PFSK-1 (cell line): Measurements from ENCODE around the gene ZNF385C.

Experiments
- FOXP2 ChIP-seq: optimal IDR thresholded peaks from 2 replicates; pipeline ENCODE3; 2011; ENCODE audit warnings: borderline replicate concordance, control low read depth, inconsistent platforms; ENCODE audit not compliant: insufficient read depth; ENCODE audit errors: extremely low read length, extremely low read depth
- POLR2AphosphoS5 ChIP-seq: IDR thresholded peaks from 2 replicates; pipeline ENCODE4 v1.6.1; 2012; ENCODE audit warnings: low read depth, mild to moderate bottlenecking, control low read depth, low read length, moderate library complexity
- REST ChIP-seq, 2 experiments: IDR thresholded peaks; 2 replicates each; pipeline versions ENCODE4 v1.6.1 to v1.8.0; 2011 to 2012; ENCODE audit warnings: low read depth in 2 of 2, low read length in 2 of 2, control low read depth in 1 of 2, inconsistent platforms in 1 of 2, mild to moderate bottlenecking in 1 of 2, moderate library complexity in 1 of 2; ENCODE audit not compliant: insufficient read depth in 1 of 2
- SIN3A ChIP-seq: IDR thresholded peaks from 2 replicates; pipeline ENCODE4 v1.6.1; 2012; ENCODE audit warnings: mild to moderate bottlenecking, low read length, moderate library complexity, borderline replicate concordance; ENCODE audit not compliant: insufficient read depth
- TAF1 ChIP-seq: IDR thresholded peaks from 2 replicates; pipeline ENCODE4 v1.6.1; 2012; ENCODE audit warnings: low read length, control low read depth, borderline replicate concordance; ENCODE audit not compliant: insufficient read depth

ZNF385C gene

GRCh38 chr17:42051645-42052044 lies 46.6 kb downstream of the ZNF385C start:
- TF ChIP-seq POLR2AphosphoS5, result no peak
- no peak for TF ChIP-seq SIN3A
- no peak for TF ChIP-seq TAF1
- TF ChIP-seq FOXP2, result no peak
- no peak for TF ChIP-seq REST (IDR thresholded peaks at IDR 0.05; ENCODE audit: insufficient read depth in 1 of 2, low read depth in 2 of 2, low read length in 2 of 2)

GRCh38 chr17:42051013-42051400 lies 47.3 kb downstream of the ZNF385C start:
- TF ChIP-seq POLR2AphosphoS5 (no peak), REST (IDR thresholded peaks at IDR 0.05; ENCODE audit: insufficient read depth in 1 of 2, low read depth in 2 of 2, low read length in 2 of 2) (no peak), TAF1 (no peak), SIN3A (no peak), FOXP2 (no peak)

GRCh38 chr17:42050393-42051012 lies 47.8 kb downstream of the ZNF385C start, which contains the start of gene C17orf113:
Gene C17orf113 (minus strand): TSS chr17:42050601. CDS start chr17:42043376, 7,225 bp downstream.
- TF ChIP-seq TAF1, result peak; percentile 67; the same call in 1 of the 2 replicates
- no peak for TF ChIP-seq REST (IDR thresholded peaks at IDR 0.05; ENCODE audit: insufficient read depth in 1 of 2, low read depth in 2 of 2, low read length in 2 of 2)
- TF ChIP-seq FOXP2, result peak; percentile 66
- TF ChIP-seq POLR2AphosphoS5, result peak; percentile 55
- no peak for TF ChIP-seq SIN3A

- TF ChIP-seq SIN3A (no peak), REST (IDR thresholded peaks at IDR 0.05; ENCODE audit: insufficient read depth in 1 of 2, low read depth in 2 of 2, low read length in 2 of 2) (no peak), FOXP2 (no peak), POLR2AphosphoS5 (no peak), TAF1 (no peak)
Measured at GRCh38 chr17:42049834-42050392, 48.4 kb downstream of the ZNF385C start.
